Ishikawa (cell line): ENCODE results near the gene TXK.

Experiments
- EGR1 ChIP-seq: IDR thresholded peaks from 2 replicates; pipeline ENCODE4 v1.6.1; 2012
- EP300 ChIP-seq: IDR thresholded peaks from 2 replicates; pipeline ENCODE4 v1.6.1; 2012; ENCODE audit warnings: borderline replicate concordance
- FOXM1 ChIP-seq: IDR thresholded peaks from 2 replicates; pipeline ENCODE4 v1.6.1; 2012; ENCODE audit warnings: low read depth, borderline replicate concordance
- TAF1 ChIP-seq: IDR thresholded peaks from 2 replicates; pipeline ENCODE4 v1.6.1; 2012; ENCODE audit warnings: low read depth, mild to moderate bottlenecking
- TCF12 ChIP-seq: IDR thresholded peaks from 2 replicates; pipeline ENCODE4 v1.6.1; 2012; ENCODE audit warnings: low read depth
- TEAD4 ChIP-seq: IDR thresholded peaks from 2 replicates; pipeline ENCODE4 v1.6.1; 2012
- TF ChIP-seq, protein P1 (sequence below): IDR thresholded peaks from 2 replicates; pipeline ENCODE4 v1.6.1; 2012

DNA sequence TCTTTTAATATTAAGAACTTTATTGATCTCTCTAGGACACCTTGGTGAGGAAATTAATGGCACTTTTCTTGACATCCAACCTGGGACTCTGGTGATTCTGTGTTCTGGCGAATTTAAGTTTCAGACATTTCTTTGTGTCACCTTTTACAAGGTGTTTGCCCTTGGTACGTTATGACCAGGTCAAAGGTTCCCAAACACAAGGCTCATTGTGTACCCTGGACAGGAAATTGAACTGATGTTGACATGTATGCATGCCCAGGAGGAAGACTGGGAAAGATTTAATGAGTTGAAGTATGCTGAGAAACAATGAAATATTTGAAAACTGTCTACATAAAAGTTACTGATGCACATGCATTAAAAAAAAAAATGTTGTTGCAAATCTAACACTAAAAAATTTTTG is 95.4 kb downstream of the TXK start:
- no peak for TF ChIP-seq TCF12
- no peak for TF ChIP-seq EGR1
- TF ChIP-seq TAF1: no peak
- no peak for TF ChIP-seq EP300
- TF ChIP-seq, protein P1, sequence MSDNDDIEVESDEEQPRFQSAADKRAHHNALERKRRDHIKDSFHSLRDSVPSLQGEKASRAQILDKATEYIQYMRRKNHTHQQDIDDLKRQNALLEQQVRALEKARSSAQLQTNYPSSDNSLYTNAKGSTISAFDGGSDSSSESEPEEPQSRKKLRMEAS: no peak
- TF ChIP-seq TEAD4: no peak
- no peak for TF ChIP-seq FOXM1
